SK-N-MC (cell line): ENCODE data around the gene TANGO6.

ENCODE experiments used
- EZH2 ChIP-seq: fragments of 200-600 bp; sonication (generic); IDR thresholded peaks from one replicate; pipeline ENCODE4 v1.6.1; 2017; ENCODE audit warnings: antibody characterized with exemption
- POLR2AphosphoS5 ChIP-seq: IDR thresholded peaks from 2 replicates; pipeline ENCODE4 v1.6.1; 2012; ENCODE audit warnings: mild to moderate bottlenecking, low read depth, low read length, borderline replicate concordance

DNA sequence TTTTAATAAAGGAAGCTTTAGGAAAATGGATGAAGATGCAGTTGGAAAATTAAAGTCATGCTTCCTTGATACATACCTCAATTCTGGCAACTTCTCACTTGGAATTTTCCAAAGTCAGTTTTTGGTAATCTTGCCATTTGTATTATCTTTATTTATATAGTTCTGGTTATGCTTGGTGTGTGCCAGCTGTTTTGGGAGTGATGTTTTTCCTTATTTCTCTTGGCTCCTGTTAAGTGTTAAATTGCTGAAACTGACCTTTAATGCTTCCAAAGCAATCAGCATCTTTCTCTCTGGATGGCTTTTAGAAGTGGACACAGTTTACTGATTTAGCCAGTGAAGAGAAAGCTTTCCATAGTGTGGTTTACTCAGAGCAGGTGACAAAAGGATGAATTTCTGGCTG lies 192.0 kb downstream of the TANGO6 start:
- TF ChIP-seq EZH2 (no peak), POLR2AphosphoS5 (no peak)
